GM23338 (cell line): ENCODE measurements around the gene INPPL1. TPM values are rescaled to one million over a fixed set of nuclear protein-coding genes. Genes with fewer than 3 reads are reported as not detected.

Experiments
- ATAC-seq: fragments of 200-7000 bp; cut with Tn5 transposase; 3 replicates; pipeline ENCODE4 v1.9.1; 2020
- DNase-seq: peaks from one replicate; pipeline ENCODE4 v3.0.0-alpha.2; 2015; ENCODE audit warnings: low spot score
- H2AFZ ChIP-seq: fragments of 200-600 bp; sonication (generic); 2 replicates; pipeline ENCODE4 v1.8.0; 2016; ENCODE audit warnings: antibody characterized with exemption, mild to moderate bottlenecking, moderate library complexity
- H3F3A ChIP-seq: fragments of 200-600 bp; sonication (generic); replicated peaks from 2 replicates; pipeline ENCODE4 v1.8.0; 2017; ENCODE audit warnings: antibody characterized with exemption, mixed run types, low read depth
- H3K27ac ChIP-seq: fragments of 200-600 bp; sonication (generic); 2 replicates; pipeline ENCODE4 v1.6.1; 2016; ENCODE audit warnings: low read depth
- H3K27me3 ChIP-seq: fragments of 200-600 bp; sonication (generic); 2 replicates; pipeline ENCODE4 v1.8.0; 2016; ENCODE audit warnings: mild to moderate bottlenecking, mixed run types, moderate library complexity; ENCODE audit not compliant: insufficient read depth
- H3K36me3 ChIP-seq: fragments of 200-600 bp; sonication (generic); 2 replicates; pipeline ENCODE4 v1.8.0; 2016; ENCODE audit warnings: mild to moderate bottlenecking; ENCODE audit not compliant: insufficient read depth
- H3K4me1 ChIP-seq: fragments of 200-600 bp; sonication (generic); 2 replicates; pipeline ENCODE4 v1.8.0; 2016; ENCODE audit warnings: mild to moderate bottlenecking, moderate library complexity; ENCODE audit not compliant: insufficient read depth
- H3K4me2 ChIP-seq: fragments of 200-600 bp; sonication (generic); 2 replicates; pipeline ENCODE4 v1.7.1; 2017; ENCODE audit warnings: mixed run types
- H3K4me3 ChIP-seq: fragments of 200-600 bp; sonication (generic); 2 replicates; pipeline ENCODE4 v1.6.1; 2016; ENCODE audit warnings: mixed run types
- H3K79me2 ChIP-seq: fragments of 200-600 bp; sonication (generic); replicated peaks from 2 replicates; pipeline ENCODE4 v1.8.0; 2017; ENCODE audit warnings: mild to moderate bottlenecking; ENCODE audit not compliant: insufficient read depth
- H3K9me2 ChIP-seq: fragments of 200-600 bp; sonication (generic); 2 replicates; pipeline ENCODE4 v1.8.0; 2017; ENCODE audit not compliant: insufficient read depth
- H4K20me1 ChIP-seq: fragments of 200-600 bp; sonication (generic); replicated peaks from 2 replicates; pipeline ENCODE4 v1.8.0; 2017; ENCODE audit warnings: mild to moderate bottlenecking; ENCODE audit not compliant: insufficient read depth
- H3K27ac Mint-ChIP-seq: 2 replicates; pipeline ENCODE4 v1.8.0; 2020; ENCODE audit warnings: inconsistent platforms, mild to moderate bottlenecking, moderate library complexity, mixed read lengths
- H3K27me3 Mint-ChIP-seq: 3 replicates; pipeline ENCODE4 v1.8.0; 2022; ENCODE audit warnings: low read depth, mild to moderate bottlenecking, moderate library complexity, mixed read lengths, inconsistent platforms; ENCODE audit not compliant: insufficient read depth, poor library complexity
- H3K36me3 Mint-ChIP-seq: 3 replicates; pipeline ENCODE4 v1.8.0; 2021; ENCODE audit warnings: low read depth, mild to moderate bottlenecking, inconsistent platforms, moderate library complexity, mixed read lengths
- H3K4me1 Mint-ChIP-seq: 3 replicates; pipeline ENCODE4 v1.8.0; 2020; ENCODE audit warnings: mild to moderate bottlenecking, inconsistent platforms, mixed read lengths
- H3K4me3 Mint-ChIP-seq: 3 replicates; pipeline ENCODE4 v1.8.0; 2021; ENCODE audit warnings: moderate library complexity, mild to moderate bottlenecking, inconsistent platforms, mixed read lengths
- H3K9me3 Mint-ChIP-seq: 3 replicates; pipeline ENCODE4 v1.8.0; 2020; ENCODE audit warnings: moderate library complexity, mild to moderate bottlenecking, inconsistent platforms, mixed read lengths
- CREB1 ChIP-seq: fragments of 250-450 bp; sonication (Bioruptor Pico); IDR thresholded peaks from 2 replicates; pipeline ENCODE4 v1.5.0; 2020; ENCODE audit warnings: low read depth, mild to moderate bottlenecking, moderate library complexity
- EZH2 ChIP-seq: fragments of 200-600 bp; sonication (generic); IDR thresholded peaks from one replicate; pipeline ENCODE4 v1.8.0; 2017; ENCODE audit warnings: antibody characterized with exemption, mild to moderate bottlenecking, low read depth; ENCODE audit not compliant: unreplicated experiment
- JUNB ChIP-seq: IDR thresholded peaks from one replicate; pipeline ENCODE4 v1.6.1; 2016; ENCODE audit warnings: antibody characterized with exemption; ENCODE audit not compliant: unreplicated experiment
- NANOG ChIP-seq: IDR thresholded peaks from 2 replicates; pipeline ENCODE4 v1.6.1; 2016; ENCODE audit warnings: antibody characterized with exemption, borderline replicate concordance
- POLR2AphosphoS5 ChIP-seq: IDR thresholded peaks from 2 replicates; pipeline ENCODE4 v1.6.1; 2016; ENCODE audit warnings: antibody characterized with exemption, low read depth
- polyA plus RNA-seq: library from polyadenylated mRNA; unstranded; fragments of >200 nt; fragmentation: Nextera tagmentation; extraction: Ambion mirVana; gene quantifications from 2 replicates; pipeline ENCODE4 v1.2.1, GENCODE V29; 2016
- total RNA-seq: library from RNA; depleted of rRNA; stranded (reverse); fragments of >200 nt; shearing (Covaris generic); gene quantifications from 2 replicates; pipeline ENCODE4 v1.2.3, GENCODE V29; 2014
- TF ChIP-seq, protein P1 (sequence below): fragments of 250-450 bp; sonication (Bioruptor Pico); IDR thresholded peaks from 2 replicates; pipeline ENCODE4 v1.5.0; 2020; ENCODE audit warnings: mild to moderate bottlenecking, moderate library complexity
- TF ChIP-seq, protein P2 (sequence below): IDR thresholded peaks from 2 replicates; pipeline ENCODE4 v1.6.1; 2016; ENCODE audit warnings: antibody characterized with exemption

INPPL1 gene
- total and polyA plus RNA-seq, 2 experiments from 2014 or later = 21.5 to 54.7 TPM

DNA sequence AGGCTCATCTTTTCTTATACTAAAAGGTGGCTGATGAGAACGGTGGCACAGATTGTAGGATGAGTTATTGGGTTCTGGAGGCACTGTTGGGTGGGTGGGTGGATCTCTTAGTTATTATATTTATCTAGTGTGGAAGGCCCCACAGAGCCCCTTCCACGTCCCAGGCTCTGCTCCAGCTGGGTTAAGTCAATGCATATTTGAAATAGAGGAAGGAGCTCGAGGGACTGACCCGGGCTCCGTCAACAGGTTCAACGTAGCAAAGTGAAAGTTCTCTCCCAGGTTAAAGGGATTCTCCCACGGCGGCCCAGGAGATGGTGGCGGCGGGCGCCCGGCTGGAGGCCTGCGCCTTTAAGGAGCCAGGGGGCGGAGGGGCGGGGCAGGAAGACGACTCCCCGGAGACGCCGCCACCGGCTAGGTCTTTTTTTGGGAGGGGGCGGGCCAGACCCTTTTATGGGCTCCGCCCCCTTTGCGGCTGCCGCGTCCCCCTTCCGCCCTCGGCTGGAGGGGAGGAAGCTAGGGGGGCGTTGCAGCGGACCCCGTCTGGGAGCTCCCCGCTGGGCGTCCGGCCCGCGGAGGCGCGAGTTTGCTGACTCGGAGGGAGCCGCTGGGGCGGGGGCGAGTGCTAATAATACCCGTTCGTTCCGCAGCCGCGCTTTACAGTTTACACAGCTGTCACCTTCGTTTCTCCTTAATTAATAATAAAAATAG lies 1.5 kb upstream of the INPPL1 start:
- ATAC-seq (peak; percentile 74), DNase-seq (peak; percentile 99)
- peaks cover 20% of the 10 kb centered on the region for H3K27me3 Mint-ChIP-seq
- H3K4me3 Mint-ChIP-seq = peak overlapping the region; percentile 73
- H3F3A ChIP-seq = peaks cover 2% of the 10 kb centered on the region; the same call in 1 of the 2 replicates
- no peaks in the 10 kb centered on the region for H3K36me3 ChIP-seq
- peak overlapping the region; percentile 91 for H3K27ac ChIP-seq
- peak overlapping the region; percentile 33; the same call in 1 of the 2 replicates for H2AFZ ChIP-seq
- peak overlapping the region; percentile 97 for H3K4me3 ChIP-seq
- peaks cover under 1% of the 10 kb centered on the region; the same call in 2 of the 3 replicates for H3K36me3 Mint-ChIP-seq
- no peaks in the 10 kb centered on the region for H3K9me3 Mint-ChIP-seq
- H3K27me3 ChIP-seq = peaks cover 16% of the 10 kb centered on the region; the same call in 1 of the 2 replicates
- H3K27ac Mint-ChIP-seq = peak overlapping the region; percentile 65; the same call in 1 of the 2 replicates
- peaks cover 25% of the 10 kb centered on the region for H3K4me1 ChIP-seq
- H4K20me1 ChIP-seq = peaks cover 12% of the 10 kb centered on the region
- peaks cover 20% of the 10 kb centered on the region for H3K79me2 ChIP-seq
- peaks cover 27% of the 10 kb centered on the region for H3K4me1 Mint-ChIP-seq
- TF ChIP-seq POLR2AphosphoS5 (peak; percentile 52; the same call in 1 of the 2 replicates), CREB1 (peak; percentile 51), EZH2 (no peak)
- peak overlapping the region; percentile 100 for H3K4me2 ChIP-seq
- H3K9me2 ChIP-seq = no peaks in the 10 kb centered on the region

DNA sequence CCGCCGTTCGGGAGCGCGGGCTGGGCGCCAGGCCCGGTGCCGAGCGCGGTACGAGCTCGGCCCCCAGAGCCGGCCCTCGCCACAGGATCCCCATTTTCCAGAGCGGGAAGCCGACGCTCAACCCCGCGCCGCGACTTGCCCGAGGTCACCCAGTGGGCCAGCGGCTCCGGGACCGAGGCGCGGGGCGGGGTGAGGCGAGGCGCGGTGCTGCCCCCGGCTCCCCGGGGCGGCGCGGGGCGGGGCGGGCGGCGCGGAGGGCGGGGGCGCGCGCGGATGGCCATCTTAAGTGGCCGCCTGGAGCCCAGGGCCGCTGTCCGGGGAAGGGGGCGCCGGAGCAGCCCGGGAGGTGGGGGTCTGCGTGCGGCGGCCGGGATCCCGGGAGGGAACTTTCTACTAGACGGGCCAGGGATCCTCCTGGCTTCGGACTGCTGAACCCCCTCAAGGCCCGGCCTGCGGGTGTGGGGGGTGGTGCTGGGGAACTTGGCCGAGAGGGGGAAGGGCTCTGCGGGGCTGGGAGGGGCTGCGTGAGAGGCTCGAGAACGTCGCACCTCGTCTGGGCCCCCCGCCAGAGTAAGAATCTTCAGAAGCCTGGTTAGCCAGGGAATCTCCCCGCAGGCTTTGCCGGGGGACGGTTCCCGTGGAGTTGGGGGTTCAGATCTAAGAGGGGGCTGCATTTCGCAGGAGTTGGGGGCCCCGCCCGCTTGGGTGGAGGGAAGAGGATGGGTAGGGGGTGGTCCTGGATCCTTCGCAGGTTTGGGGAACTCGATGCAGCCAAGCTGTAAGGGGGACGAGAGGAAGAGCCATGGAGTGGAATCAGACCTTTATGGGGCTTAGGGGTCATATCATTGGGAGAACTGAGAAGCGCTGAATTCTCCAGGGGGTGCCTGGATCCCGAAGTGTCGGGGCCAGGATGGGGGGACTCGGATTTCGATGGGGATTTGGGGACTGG lies 678 bp upstream of the INPPL1 start:
- peak overlapping the region; percentile 95 for H3K27ac Mint-ChIP-seq
- peaks cover 18% of the 10 kb centered on the region for H3K27me3 Mint-ChIP-seq
- peaks cover 12% of the 10 kb centered on the region for H4K20me1 ChIP-seq
- DNase-seq = peak; percentile 73
- peak overlapping the region; percentile 91 for H3K27ac ChIP-seq
- peaks cover 25% of the 10 kb centered on the region for H3K4me1 ChIP-seq
- H3K4me3 ChIP-seq = peak overlapping the region; percentile 97
- TF ChIP-seq, protein P1, sequence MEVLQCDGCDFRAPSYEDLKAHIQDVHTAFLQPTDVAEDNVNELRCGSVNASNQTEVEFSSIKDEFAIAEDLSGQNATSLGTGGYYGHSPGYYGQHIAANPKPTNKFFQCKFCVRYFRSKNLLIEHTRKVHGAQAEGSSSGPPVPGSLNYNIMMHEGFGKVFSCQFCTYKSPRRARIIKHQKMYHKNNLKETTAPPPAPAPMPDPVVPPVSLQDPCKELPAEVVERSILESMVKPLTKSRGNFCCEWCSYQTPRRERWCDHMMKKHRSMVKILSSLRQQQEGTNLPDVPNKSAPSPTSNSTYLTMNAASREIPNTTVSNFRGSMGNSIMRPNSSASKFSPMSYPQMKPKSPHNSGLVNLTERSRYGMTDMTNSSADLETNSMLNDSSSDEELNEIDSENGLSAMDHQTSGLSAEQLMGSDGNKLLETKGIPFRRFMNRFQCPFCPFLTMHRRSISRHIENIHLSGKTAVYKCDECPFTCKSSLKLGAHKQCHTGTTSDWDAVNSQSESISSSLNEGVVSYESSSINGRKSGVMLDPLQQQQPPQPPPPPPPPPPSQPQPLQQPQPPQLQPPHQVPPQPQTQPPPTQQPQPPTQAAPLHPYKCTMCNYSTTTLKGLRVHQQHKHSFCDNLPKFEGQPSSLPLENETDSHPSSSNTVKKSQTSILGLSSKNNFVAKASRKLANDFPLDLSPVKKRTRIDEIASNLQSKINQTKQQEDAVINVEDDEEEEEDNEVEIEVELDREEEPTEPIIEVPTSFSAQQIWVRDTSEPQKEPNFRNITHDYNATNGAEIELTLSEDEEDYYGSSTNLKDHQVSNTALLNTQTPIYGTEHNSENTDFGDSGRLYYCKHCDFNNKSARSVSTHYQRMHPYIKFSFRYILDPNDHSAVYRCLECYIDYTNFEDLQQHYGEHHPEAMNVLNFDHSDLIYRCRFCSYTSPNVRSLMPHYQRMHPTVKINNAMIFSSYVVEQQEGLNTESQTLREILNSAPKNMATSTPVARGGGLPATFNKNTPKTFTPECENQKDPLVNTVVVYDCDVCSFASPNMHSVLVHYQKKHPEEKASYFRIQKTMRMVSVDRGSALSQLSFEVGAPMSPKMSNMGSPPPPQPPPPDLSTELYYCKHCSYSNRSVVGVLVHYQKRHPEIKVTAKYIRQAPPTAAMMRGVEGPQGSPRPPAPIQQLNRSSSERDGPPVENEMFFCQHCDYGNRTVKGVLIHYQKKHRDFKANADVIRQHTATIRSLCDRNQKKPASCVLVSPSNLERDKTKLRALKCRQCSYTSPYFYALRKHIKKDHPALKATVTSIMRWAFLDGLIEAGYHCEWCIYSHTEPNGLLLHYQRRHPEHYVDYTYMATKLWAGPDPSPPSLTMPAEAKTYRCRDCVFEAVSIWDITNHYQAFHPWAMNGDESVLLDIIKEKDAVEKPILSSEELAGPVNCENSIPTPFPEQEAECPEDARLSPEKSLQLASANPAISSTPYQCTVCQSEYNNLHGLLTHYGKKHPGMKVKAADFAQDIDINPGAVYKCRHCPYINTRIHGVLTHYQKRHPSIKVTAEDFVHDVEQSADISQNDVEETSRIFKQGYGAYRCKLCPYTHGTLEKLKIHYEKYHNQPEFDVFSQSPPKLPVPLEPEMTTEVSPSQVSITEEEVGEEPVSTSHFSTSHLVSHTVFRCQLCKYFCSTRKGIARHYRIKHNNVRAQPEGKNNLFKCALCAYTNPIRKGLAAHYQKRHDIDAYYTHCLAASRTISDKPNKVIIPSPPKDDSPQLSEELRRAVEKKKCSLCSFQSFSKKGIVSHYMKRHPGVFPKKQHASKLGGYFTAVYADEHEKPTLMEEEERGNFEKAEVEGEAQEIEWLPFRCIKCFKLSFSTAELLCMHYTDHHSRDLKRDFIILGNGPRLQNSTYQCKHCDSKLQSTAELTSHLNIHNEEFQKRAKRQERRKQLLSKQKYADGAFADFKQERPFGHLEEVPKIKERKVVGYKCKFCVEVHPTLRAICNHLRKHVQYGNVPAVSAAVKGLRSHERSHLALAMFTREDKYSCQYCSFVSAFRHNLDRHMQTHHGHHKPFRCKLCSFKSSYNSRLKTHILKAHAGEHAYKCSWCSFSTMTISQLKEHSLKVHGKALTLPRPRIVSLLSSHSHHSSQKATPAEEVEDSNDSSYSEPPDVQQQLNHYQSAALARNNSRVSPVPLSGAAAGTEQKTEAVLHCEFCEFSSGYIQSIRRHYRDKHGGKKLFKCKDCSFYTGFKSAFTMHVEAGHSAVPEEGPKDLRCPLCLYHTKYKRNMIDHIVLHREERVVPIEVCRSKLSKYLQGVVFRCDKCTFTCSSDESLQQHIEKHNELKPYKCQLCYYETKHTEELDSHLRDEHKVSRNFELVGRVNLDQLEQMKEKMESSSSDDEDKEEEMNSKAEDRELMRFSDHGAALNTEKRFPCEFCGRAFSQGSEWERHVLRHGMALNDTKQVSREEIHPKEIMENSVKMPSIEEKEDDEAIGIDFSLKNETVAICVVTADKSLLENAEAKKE (CRISPR knock-in tag) = no peak
- no peak for TF ChIP-seq EZH2
- TF ChIP-seq, protein P2, sequence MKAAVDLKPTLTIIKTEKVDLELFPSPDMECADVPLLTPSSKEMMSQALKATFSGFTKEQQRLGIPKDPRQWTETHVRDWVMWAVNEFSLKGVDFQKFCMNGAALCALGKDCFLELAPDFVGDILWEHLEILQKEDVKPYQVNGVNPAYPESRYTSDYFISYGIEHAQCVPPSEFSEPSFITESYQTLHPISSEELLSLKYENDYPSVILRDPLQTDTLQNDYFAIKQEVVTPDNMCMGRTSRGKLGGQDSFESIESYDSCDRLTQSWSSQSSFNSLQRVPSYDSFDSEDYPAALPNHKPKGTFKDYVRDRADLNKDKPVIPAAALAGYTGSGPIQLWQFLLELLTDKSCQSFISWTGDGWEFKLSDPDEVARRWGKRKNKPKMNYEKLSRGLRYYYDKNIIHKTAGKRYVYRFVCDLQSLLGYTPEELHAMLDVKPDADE = no peak
- TF ChIP-seq JUNB = no peak
- TF ChIP-seq NANOG = no peak
- TF ChIP-seq POLR2AphosphoS5 = 0 out of 2 replicates have a peak, but pooled peaks have one; percentile 24
- H3K9me3 Mint-ChIP-seq = no peaks in the 10 kb centered on the region
- H3K4me3 Mint-ChIP-seq = peak overlapping the region; percentile 95
- peak overlapping the region; percentile 80 for H2AFZ ChIP-seq
- peaks cover 27% of the 10 kb centered on the region for H3K4me1 Mint-ChIP-seq
- H3K27me3 ChIP-seq = peaks cover 16% of the 10 kb centered on the region; the same call in 1 of the 2 replicates
- H3K36me3 Mint-ChIP-seq = peaks cover 9% of the 10 kb centered on the region
- peaks cover 20% of the 10 kb centered on the region for H3K79me2 ChIP-seq
- ATAC-seq = peak; percentile 19
- H3K9me2 ChIP-seq = no peaks in the 10 kb centered on the region
- no peaks in the 10 kb centered on the region for H3K36me3 ChIP-seq
- peaks cover 2% of the 10 kb centered on the region; the same call in 1 of the 2 replicates for H3F3A ChIP-seq
- peak overlapping the region; percentile 100 for H3K4me2 ChIP-seq
